ENCODE results near the gene AZIN2.

DNA sequence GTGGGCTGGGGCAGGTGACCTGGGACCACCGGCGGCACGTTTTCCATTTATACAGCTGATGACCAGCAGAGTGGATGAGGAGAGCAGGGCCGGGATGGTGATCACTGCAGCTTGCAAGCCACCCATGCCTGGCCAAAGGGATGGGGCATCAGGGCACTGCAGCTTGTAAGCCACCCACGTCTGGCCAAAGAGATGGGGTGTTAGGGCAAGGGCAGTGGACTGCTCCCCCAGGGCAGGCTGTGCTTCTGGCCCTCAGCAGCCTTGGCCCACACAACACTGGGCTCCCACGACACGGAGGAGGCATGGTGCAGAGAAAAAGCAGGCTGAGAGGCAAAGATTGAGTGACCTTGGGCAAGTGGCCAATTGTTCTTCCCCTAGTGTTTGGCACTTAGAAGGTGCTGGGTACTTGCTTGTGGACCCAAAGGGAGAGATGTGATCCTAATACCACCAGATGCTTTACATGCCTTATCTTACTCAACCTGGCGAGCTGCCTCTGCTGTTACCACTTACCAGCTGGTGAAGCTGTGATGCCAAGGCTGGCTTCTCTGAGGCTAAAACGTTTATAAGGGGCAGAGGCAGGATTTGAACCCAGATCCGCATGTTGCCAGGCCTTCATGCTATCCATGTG, 52.6 kb downstream of the AZIN2 start:
- TF ChIP-seq CTCF (IDR thresholded peaks at IDR 0.05) (no peak), POLR2A (IDR thresholded peaks at IDR 0.05) (no peak)
